ENCODE results near the gene ADORA1. TPM values are rescaled to one million over a fixed set of nuclear protein-coding genes. Genes with fewer than 3 reads are reported as not detected.

Gene ADORA1
- total RNA-seq, 1 donor from 2014 or later: 0.21 TPM

- Mint-ChIP-seq H3K9me3 (ENCODE audit: unreplicated experiment) (no peaks in the 10 kb centered on the region), H3K4me3 (ENCODE audit: unreplicated experiment) (no peak overlapping the region), H3K4me1 (ENCODE audit: unreplicated experiment) (no peaks in the 10 kb centered on the region), H3K36me3 (ENCODE audit: unreplicated experiment) (no peaks in the 10 kb centered on the region), H3K27ac (ENCODE audit: unreplicated experiment) (no peak overlapping the region), H3K27me3 (ENCODE audit: unreplicated experiment) (peaks cover 24% of the 10 kb centered on the region)
- DNase-seq (ENCODE audit: extremely low spot score, unreplicated experiment): no peak
- TF ChIP-seq, protein P1, sequence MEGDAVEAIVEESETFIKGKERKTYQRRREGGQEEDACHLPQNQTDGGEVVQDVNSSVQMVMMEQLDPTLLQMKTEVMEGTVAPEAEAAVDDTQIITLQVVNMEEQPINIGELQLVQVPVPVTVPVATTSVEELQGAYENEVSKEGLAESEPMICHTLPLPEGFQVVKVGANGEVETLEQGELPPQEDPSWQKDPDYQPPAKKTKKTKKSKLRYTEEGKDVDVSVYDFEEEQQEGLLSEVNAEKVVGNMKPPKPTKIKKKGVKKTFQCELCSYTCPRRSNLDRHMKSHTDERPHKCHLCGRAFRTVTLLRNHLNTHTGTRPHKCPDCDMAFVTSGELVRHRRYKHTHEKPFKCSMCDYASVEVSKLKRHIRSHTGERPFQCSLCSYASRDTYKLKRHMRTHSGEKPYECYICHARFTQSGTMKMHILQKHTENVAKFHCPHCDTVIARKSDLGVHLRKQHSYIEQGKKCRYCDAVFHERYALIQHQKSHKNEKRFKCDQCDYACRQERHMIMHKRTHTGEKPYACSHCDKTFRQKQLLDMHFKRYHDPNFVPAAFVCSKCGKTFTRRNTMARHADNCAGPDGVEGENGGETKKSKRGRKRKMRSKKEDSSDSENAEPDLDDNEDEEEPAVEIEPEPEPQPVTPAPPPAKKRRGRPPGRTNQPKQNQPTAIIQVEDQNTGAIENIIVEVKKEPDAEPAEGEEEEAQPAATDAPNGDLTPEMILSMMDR (IDR thresholded peaks at IDR 0.05): no peak
Observed at GRCh38 chr1:203139976-203140475, 12.5 kb downstream of the ADORA1 start.

- H3K4me1 Mint-ChIP-seq (ENCODE audit: unreplicated experiment): no peaks in the 10 kb centered on the region
- no peak overlapping the region for H3K27ac Mint-ChIP-seq (ENCODE audit: unreplicated experiment)
- TF ChIP-seq, protein P1 (IDR thresholded peaks at IDR 0.05): no peak
- H3K36me3 Mint-ChIP-seq (ENCODE audit: unreplicated experiment): no peaks in the 10 kb centered on the region
- no peak for DNase-seq (ENCODE audit: extremely low spot score, unreplicated experiment)
- H3K4me3 Mint-ChIP-seq (ENCODE audit: unreplicated experiment): no peak overlapping the region
- peaks cover 21% of the 10 kb centered on the region for H3K27me3 Mint-ChIP-seq (ENCODE audit: unreplicated experiment)
- H3K9me3 Mint-ChIP-seq (ENCODE audit: unreplicated experiment): no peaks in the 10 kb centered on the region
Observed at GRCh38 chr1:203140743-203141520, 13.4 kb downstream of the ADORA1 start.

GRCh38 chr1:203142124-203142523 lies 14.6 kb downstream of the ADORA1 start:
- no peaks in the 10 kb centered on the region for H3K9me3 Mint-ChIP-seq (ENCODE audit: unreplicated experiment)
- H3K36me3 Mint-ChIP-seq (ENCODE audit: unreplicated experiment): no peaks in the 10 kb centered on the region
- no peaks in the 10 kb centered on the region for H3K4me1 Mint-ChIP-seq (ENCODE audit: unreplicated experiment)
- no peak overlapping the region for H3K4me3 Mint-ChIP-seq (ENCODE audit: unreplicated experiment)
- peaks cover 12% of the 10 kb centered on the region for H3K27me3 Mint-ChIP-seq (ENCODE audit: unreplicated experiment)
- DNase-seq (ENCODE audit: extremely low spot score, unreplicated experiment): no peak
- no peak overlapping the region for H3K27ac Mint-ChIP-seq (ENCODE audit: unreplicated experiment)
- TF ChIP-seq, protein P1 (IDR thresholded peaks at IDR 0.05): no peak

- no peaks in the 10 kb centered on the region for H3K9me3 Mint-ChIP-seq (ENCODE audit: unreplicated experiment)
- H3K4me1 Mint-ChIP-seq (ENCODE audit: unreplicated experiment): no peaks in the 10 kb centered on the region
- TF ChIP-seq, protein P1 (IDR thresholded peaks at IDR 0.05): no peak
- no peaks in the 10 kb centered on the region for H3K36me3 Mint-ChIP-seq (ENCODE audit: unreplicated experiment)
- no peak overlapping the region for H3K27ac Mint-ChIP-seq (ENCODE audit: unreplicated experiment)
- DNase-seq (ENCODE audit: extremely low spot score, unreplicated experiment): no peak
- H3K27me3 Mint-ChIP-seq (ENCODE audit: unreplicated experiment): peaks cover 9% of the 10 kb centered on the region
- no peak overlapping the region for H3K4me3 Mint-ChIP-seq (ENCODE audit: unreplicated experiment)
Observed at GRCh38 chr1:203142684-203143408, 15.3 kb downstream of the ADORA1 start.

DNA sequence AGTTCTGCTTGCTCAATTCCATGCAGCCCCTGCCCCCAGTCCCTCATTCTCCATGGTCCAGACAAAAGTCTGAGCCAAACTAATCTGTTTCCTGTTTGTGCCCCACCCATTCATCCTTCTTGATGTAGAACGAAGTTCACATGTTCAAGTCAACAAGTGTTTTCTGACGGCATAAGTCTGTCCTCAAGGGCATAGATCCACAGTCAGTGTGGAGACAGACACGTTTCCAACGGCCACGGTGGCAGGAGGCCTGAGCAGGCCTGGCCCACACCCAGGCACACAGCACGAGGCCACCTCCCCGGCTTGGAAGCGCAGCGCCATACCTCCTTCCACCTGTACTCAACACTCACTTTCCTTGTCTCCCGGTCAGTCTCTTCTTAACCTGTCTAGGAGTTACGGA lies 16.1 kb downstream of the ADORA1 start:
- TF ChIP-seq, protein P1 (IDR thresholded peaks at IDR 0.05): no peak
- no peaks in the 10 kb centered on the region for H3K9me3 Mint-ChIP-seq (ENCODE audit: unreplicated experiment)
- H3K36me3 Mint-ChIP-seq (ENCODE audit: unreplicated experiment): no peaks in the 10 kb centered on the region
- no peak overlapping the region for H3K4me3 Mint-ChIP-seq (ENCODE audit: unreplicated experiment)
- no peak overlapping the region for H3K27ac Mint-ChIP-seq (ENCODE audit: unreplicated experiment)
- DNase-seq (ENCODE audit: extremely low spot score, unreplicated experiment): no peak
- peaks cover 9% of the 10 kb centered on the region for H3K27me3 Mint-ChIP-seq (ENCODE audit: unreplicated experiment)
- no peaks in the 10 kb centered on the region for H3K4me1 Mint-ChIP-seq (ENCODE audit: unreplicated experiment)
